ENCODE measurements around the gene SLC22A23. TPM values are rescaled to one million over a fixed set of nuclear protein-coding genes. Genes with fewer than 3 reads are reported as not detected.

The SLC22A23 gene
- total RNA-seq, 2 experiments from 2014 or later = 1.3 TPM

- Mint-ChIP-seq H3K9me3 (no peaks in the 10 kb centered on the region), H3K27me3 (peaks cover 10% of the 10 kb centered on the region), H3K36me3 (ENCODE audit: low read depth) (no peaks in the 10 kb centered on the region), H3K27ac (no peak overlapping the region), H3K4me1 (no peaks in the 10 kb centered on the region), H3K4me3 (no peak overlapping the region)
- ChIA-PET CTCF (interaction anchor here (0.6 kb wide), 1 partner anchor 63 kb away, joined by 5 read pairs; no protein-coding TSS in a partner anchor), POLR2A (no interaction called here)
- no peak for DNase-seq
Observed at GRCh38 chr6:3489027-3489757, 32.3 kb upstream of the SLC22A23 start.

GRCh38 chr6:3484946-3485345 is 28.1 kb upstream of the SLC22A23 start:
- Mint-ChIP-seq H3K36me3 (ENCODE audit: low read depth) (no peaks in the 10 kb centered on the region), H3K9me3 (peaks cover 3% of the 10 kb centered on the region), H3K4me1 (no peaks in the 10 kb centered on the region), H3K27me3 (peaks cover 7% of the 10 kb centered on the region), H3K4me3 (no peak overlapping the region), H3K27ac (no peak overlapping the region)
- ChIA-PET POLR2A (no interaction called here), CTCF (no interaction called here)
- DNase-seq = no peak

GRCh38 chr6:3484192-3484591 is 27.3 kb upstream of the SLC22A23 start:
- Mint-ChIP-seq H3K27ac (no peak overlapping the region), H3K4me3 (no peak overlapping the region), H3K36me3 (ENCODE audit: low read depth) (no peaks in the 10 kb centered on the region), H3K9me3 (peaks cover 6% of the 10 kb centered on the region), H3K4me1 (no peaks in the 10 kb centered on the region), H3K27me3 (peaks cover 10% of the 10 kb centered on the region)
- CTCF ChIA-PET = no interaction called here
- no peak for DNase-seq
- POLR2A ChIA-PET = no interaction called here

GRCh38 chr6:3483675-3484074 is 26.8 kb upstream of the SLC22A23 start:
- Mint-ChIP-seq H3K27me3 (peaks cover 12% of the 10 kb centered on the region), H3K4me3 (no peak overlapping the region), H3K36me3 (ENCODE audit: low read depth) (no peaks in the 10 kb centered on the region), H3K4me1 (no peaks in the 10 kb centered on the region), H3K27ac (no peak overlapping the region), H3K9me3 (peaks cover 6% of the 10 kb centered on the region)
- DNase-seq = no peak
- ChIA-PET POLR2A (no interaction called here), CTCF (no interaction called here)

- no peak for DNase-seq
- Mint-ChIP-seq H3K36me3 (ENCODE audit: low read depth) (no peaks in the 10 kb centered on the region), H3K9me3 (peaks cover 6% of the 10 kb centered on the region), H3K4me3 (no peak overlapping the region), H3K4me1 (no peaks in the 10 kb centered on the region), H3K27ac (no peak overlapping the region), H3K27me3 (peaks cover 12% of the 10 kb centered on the region)
- ChIA-PET CTCF (no interaction called here), POLR2A (no interaction called here)
Observed at GRCh38 chr6:3482869-3483268, 26.0 kb upstream of the SLC22A23 start.

GRCh38 chr6:3481640-3482039 is 24.8 kb upstream of the SLC22A23 start:
- Mint-ChIP-seq H3K4me3 (no peak overlapping the region), H3K27ac (no peak overlapping the region), H3K36me3 (ENCODE audit: low read depth) (no peaks in the 10 kb centered on the region), H3K9me3 (peaks cover 6% of the 10 kb centered on the region), H3K4me1 (no peaks in the 10 kb centered on the region), H3K27me3 (peaks cover 10% of the 10 kb centered on the region)
- ChIA-PET POLR2A (no interaction called here), CTCF (no interaction called here)
- no peak for DNase-seq

GRCh38 chr6:3480009-3480408 is 23.2 kb upstream of the SLC22A23 start:
- peaks cover 11% of the 10 kb centered on the region for H3K27me3 Mint-ChIP-seq
- no peak overlapping the region for H3K27ac Mint-ChIP-seq
- no peaks in the 10 kb centered on the region for H3K4me1 Mint-ChIP-seq
- CTCF ChIA-PET = no interaction called here
- no peak overlapping the region for H3K4me3 Mint-ChIP-seq
- peaks cover 6% of the 10 kb centered on the region for H3K9me3 Mint-ChIP-seq
- DNase-seq = no peak
- H3K36me3 Mint-ChIP-seq (ENCODE audit: low read depth) = no peaks in the 10 kb centered on the region
- POLR2A ChIA-PET = no interaction called here

- no peaks in the 10 kb centered on the region for H3K9me3 Mint-ChIP-seq
- H3K27ac Mint-ChIP-seq = no peak overlapping the region
- no peak overlapping the region for H3K4me3 Mint-ChIP-seq
- H3K27me3 Mint-ChIP-seq = peaks cover 3% of the 10 kb centered on the region
- no peaks in the 10 kb centered on the region for H3K36me3 Mint-ChIP-seq (ENCODE audit: low read depth)
- ChIA-PET CTCF (no interaction called here), POLR2A (no interaction called here)
- no peaks in the 10 kb centered on the region for H3K4me1 Mint-ChIP-seq
- no peak for DNase-seq
Observed at GRCh38 chr6:3473773-3474172, 16.9 kb upstream of the SLC22A23 start.

- CTCF ChIA-PET = interaction anchor here (1.0 kb wide), 1 partner anchor 66 kb away, joined by 3 read pairs; no protein-coding TSS in a partner anchor
- Mint-ChIP-seq H3K27ac (no peak overlapping the region), H3K4me3 (no peak overlapping the region), H3K27me3 (peaks cover 3% of the 10 kb centered on the region), H3K4me1 (no peaks in the 10 kb centered on the region), H3K9me3 (no peaks in the 10 kb centered on the region), H3K36me3 (ENCODE audit: low read depth) (no peaks in the 10 kb centered on the region)
- no peak for DNase-seq
- POLR2A ChIA-PET = no interaction called here
Observed at GRCh38 chr6:3471711-3472110, 14.9 kb upstream of the SLC22A23 start.

GRCh38 chr6:3471286-3471685 is 14.4 kb upstream of the SLC22A23 start:
- CTCF ChIA-PET = no interaction called here
- Mint-ChIP-seq H3K4me3 (no peak overlapping the region), H3K9me3 (no peaks in the 10 kb centered on the region), H3K36me3 (ENCODE audit: low read depth) (no peaks in the 10 kb centered on the region), H3K27ac (no peak overlapping the region), H3K27me3 (peaks cover 6% of the 10 kb centered on the region), H3K4me1 (no peaks in the 10 kb centered on the region)
- POLR2A ChIA-PET = no interaction called here
- DNase-seq = no peak

- DNase-seq = no peak
- no peak overlapping the region for H3K27ac Mint-ChIP-seq
- H3K36me3 Mint-ChIP-seq (ENCODE audit: low read depth) = no peaks in the 10 kb centered on the region
- peaks cover 9% of the 10 kb centered on the region for H3K27me3 Mint-ChIP-seq
- H3K4me3 Mint-ChIP-seq = no peak overlapping the region
- ChIA-PET CTCF (no interaction called here), POLR2A (no interaction called here)
- no peaks in the 10 kb centered on the region for H3K4me1 Mint-ChIP-seq
- no peaks in the 10 kb centered on the region for H3K9me3 Mint-ChIP-seq
Observed at GRCh38 chr6:3468585-3468984, 11.7 kb upstream of the SLC22A23 start.

GRCh38 chr6:3467996-3468395 is 11.1 kb upstream of the SLC22A23 start:
- Mint-ChIP-seq H3K9me3 (no peaks in the 10 kb centered on the region), H3K4me1 (no peaks in the 10 kb centered on the region), H3K27ac (no peak overlapping the region), H3K36me3 (ENCODE audit: low read depth) (no peaks in the 10 kb centered on the region), H3K27me3 (peaks cover 12% of the 10 kb centered on the region), H3K4me3 (no peak overlapping the region)
- POLR2A ChIA-PET = no interaction called here
- CTCF ChIA-PET = no interaction called here
- no peak for DNase-seq

- Mint-ChIP-seq H3K4me1 (no peaks in the 10 kb centered on the region), H3K36me3 (ENCODE audit: low read depth) (no peaks in the 10 kb centered on the region), H3K27ac (no peak overlapping the region), H3K9me3 (no peaks in the 10 kb centered on the region), H3K27me3 (peaks cover 18% of the 10 kb centered on the region), H3K4me3 (no peak overlapping the region)
- POLR2A ChIA-PET = no interaction called here
- DNase-seq = no peak
- CTCF ChIA-PET = no interaction called here
Observed at GRCh38 chr6:3466488-3467219, 9.8 kb upstream of the SLC22A23 start.

GRCh38 chr6:3460253-3460652 is 3.4 kb upstream of the SLC22A23 start:
- peaks cover 48% of the 10 kb centered on the region for H3K27me3 Mint-ChIP-seq
- CTCF ChIA-PET = interaction anchor here (0.8 kb wide), 1 partner anchor 48 kb away, joined by 3 read pairs; no protein-coding TSS in a partner anchor

More at GRCh38 chr6:3460253-3460652, 3.4 kb upstream of the SLC22A23 start:
- POLR2A ChIA-PET = interaction anchor here (0.6 kb wide), 1 partner anchor 78 kb away, joined by 3 read pairs; no protein-coding TSS in a partner anchor
- no peak for DNase-seq
- Mint-ChIP-seq H3K36me3 (ENCODE audit: low read depth) (no peaks in the 10 kb centered on the region), H3K4me1 (peaks cover 5% of the 10 kb centered on the region), H3K4me3 (no peak overlapping the region), H3K27ac (no peak overlapping the region), H3K9me3 (no peaks in the 10 kb centered on the region)

Measured in activated CD4-positive, alpha-beta T cell treated with anti-CD3 and anti-CD28 coated beads, Interleukin-2, amount 10 ng/mL, durations not matched to agents 7 days and 5 days (primary cell).